HG03342 (cell line): ENCODE data around the gene ATP6V1E1.

Experiments
- ATAC-seq: cut with Tn5 transposase; IDR thresholded peaks from one replicate; pipeline ENCODE4 v1.9.1; 2021; ENCODE audit warnings: mild to moderate bottlenecking, moderate library complexity; ENCODE audit not compliant: unreplicated experiment

Gene ATP6V1E1

GRCh38 chr22:17548756-17549035, 79.9 kb downstream of the ATP6V1E1 start:
- ATAC-seq, result no peak

GRCh38 chr22:17548010-17548755, 80.4 kb downstream of the ATP6V1E1 start:
- no peak for ATAC-seq

- ATAC-seq, result no peak
Observed at GRCh38 chr22:17542452-17542851, 86.1 kb downstream of the ATP6V1E1 start.
